NCI-H748 treated with DMSO at 0.1 percent for 48 hours (cell line): Measurements from ENCODE around the gene ZFP36L1.

Experiments
- DNase-seq: peaks from one replicate; lab custom pipeline; 2025; lab: John Stamatoyannopoulos, UW

ZFP36L1 gene

DNA sequence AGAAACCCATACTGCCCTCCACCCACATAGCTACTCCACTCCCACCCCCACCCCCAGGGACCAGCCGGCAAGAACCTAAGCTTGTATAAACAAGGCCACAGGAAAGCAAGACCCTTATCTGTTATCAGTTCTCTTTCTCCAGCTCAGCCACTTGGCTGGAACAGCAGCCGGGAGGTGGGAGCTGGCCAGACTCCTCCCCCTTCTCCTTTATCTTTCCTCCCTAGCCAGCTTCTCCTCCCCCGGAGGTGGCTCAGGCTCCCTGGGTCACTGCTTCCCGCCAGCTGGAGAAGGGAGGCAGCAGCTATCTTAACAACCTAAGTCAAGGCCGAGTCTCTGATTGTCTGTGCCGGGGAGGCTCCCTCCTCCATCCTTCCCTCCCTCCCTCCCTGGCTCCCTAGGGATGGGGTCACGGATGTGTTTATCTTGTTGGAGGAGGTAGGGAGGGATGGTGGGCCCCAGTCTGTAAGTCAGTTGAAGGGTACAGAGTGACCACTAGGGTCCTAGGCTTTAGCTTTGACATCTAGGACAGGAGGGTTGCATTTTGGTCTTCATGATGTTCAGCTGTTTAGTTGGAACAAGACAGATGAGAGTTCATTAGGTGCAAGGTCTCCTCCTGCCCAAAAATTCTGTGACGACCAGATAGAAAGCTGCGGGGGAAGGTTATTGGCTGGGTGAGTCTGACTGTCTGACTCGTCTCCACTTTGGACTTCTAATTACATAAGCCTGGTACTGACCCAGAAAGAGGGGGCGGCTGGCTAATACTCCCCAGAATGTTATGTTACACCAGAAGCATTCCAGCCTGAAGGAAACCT, 29.7 kb downstream of the ZFP36L1 start:
- DNase-seq: no peak

DNA sequence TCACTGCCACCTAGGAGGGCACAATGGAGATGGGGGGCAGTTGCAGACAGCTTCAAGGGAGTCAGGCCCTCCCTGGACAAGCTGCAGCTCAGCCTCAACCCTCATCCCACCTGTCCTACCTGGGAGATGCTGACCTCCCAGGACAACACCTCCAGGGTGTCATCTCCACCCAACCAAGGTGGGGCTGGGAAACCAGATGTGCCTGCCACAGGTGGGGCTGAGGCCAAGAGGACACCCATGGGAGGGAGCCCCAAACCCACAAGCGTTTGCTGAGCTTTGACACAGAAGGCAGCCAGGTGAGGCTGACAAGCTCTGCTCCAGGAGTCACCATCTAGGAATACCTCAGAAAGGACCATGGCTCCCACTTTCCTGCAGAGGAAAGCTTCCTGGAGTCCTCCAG, 31.5 kb downstream of the ZFP36L1 start:
- no peak for DNase-seq

DNA sequence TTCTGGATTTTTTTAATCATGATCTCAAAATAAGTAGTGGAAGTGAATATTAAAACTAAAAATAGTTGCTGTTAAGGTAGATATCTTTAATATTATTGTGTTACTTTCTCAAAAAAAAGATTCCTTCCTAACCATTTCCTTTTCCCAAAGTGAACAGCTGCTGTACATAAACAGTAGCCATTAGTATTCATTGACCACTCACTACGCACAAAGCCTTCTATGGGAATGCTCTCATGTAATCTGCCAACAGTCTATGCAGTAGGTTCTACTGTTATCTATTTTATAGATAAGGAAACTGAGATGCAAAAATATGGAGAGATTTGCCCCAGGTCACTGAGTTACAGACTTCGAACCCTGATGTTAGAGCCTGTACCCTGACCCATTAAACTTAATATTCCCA, 32.1 kb downstream of the ZFP36L1 start:
- DNase-seq: no peak

DNA sequence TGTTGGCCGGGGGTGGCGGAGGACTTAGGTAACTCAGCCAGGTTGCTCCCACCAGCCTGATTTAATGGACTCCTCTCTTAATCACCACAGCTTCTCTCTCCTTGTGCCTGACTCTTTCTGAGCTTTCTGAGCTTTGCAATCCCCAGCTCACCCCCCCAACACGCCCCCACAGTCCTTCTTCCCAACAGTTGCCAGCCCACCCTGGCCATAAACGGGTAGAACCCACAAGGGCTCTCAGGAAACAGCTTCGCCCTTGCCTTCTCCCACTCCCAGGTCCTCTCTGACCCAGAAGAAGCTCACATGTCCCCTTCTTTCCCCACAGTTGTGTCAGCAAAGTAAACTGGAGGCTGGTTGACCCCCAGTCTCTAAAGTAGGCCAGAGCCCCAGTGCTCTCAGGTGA, 32.9 kb downstream of the ZFP36L1 start:
- DNase-seq: no peak

DNA sequence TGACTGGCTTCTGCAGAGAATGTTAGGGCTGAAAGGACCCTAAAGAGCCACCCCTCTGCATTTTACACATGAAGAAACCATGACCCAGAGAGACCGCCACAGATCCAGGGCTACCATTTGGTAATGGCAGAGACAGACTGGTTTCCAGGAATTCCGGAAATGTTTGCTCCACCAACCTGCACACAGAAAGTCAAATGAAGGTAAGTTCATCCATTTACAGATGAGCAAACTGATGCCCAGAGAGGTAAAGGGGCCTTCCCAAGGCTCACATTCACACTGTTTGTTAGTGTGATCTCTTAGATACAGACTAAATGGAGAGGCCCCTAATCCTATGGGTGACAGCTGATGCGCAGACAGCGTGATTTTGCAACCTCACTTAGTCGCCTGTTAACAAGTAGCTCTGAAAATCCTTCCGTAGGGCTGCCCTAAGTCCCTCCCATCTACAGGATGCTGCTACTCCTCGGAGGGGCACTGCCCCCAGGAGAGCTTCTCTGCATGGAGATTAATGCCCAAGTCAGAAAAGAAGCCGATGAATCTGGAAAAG, 33.8 kb downstream of the ZFP36L1 start:
- DNase-seq: no peak

DNA sequence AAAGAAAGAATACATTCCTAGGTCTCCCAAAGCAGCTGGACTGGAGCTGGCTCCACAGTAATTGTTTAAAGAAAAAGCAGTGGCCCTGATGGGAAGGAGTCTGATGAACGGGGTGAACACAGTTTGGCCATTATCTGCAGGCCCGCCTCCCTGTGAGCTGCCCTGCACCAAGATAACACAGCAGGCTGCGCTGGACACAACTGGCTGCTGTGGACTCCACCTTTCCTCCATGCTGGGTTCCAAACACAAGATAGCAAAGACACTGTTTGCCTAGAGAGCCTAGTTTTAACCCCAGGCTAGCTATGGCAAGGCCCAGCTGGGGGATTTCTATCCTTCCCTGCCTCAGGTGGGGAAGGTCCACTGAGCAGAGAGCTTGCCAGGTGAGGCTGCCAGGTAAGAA, 34.6 kb downstream of the ZFP36L1 start:
- no peak for DNase-seq

DNA sequence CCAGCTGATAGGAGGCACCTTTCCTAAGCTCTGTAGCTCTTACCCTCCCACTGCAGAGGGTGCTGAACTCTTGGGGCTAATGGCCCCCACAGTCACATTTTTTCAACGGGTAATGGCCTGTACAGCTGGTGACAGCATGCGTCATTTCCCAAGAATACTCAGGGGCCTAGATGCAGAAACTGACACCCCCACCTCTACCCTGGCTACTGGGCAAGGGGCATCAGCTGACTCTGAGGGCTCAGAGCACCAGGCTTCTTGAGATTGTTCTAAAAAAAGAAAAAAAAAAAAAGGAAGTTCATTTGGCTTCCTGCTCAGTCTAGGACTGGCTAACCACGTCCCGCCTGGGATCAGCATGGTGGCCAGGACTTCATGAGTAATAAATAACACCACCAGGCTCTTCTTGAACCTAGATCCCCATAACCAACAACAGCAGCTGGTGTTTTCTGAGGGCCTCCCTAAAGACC, 35.2 kb downstream of the ZFP36L1 start:
- DNase-seq: no peak

DNA sequence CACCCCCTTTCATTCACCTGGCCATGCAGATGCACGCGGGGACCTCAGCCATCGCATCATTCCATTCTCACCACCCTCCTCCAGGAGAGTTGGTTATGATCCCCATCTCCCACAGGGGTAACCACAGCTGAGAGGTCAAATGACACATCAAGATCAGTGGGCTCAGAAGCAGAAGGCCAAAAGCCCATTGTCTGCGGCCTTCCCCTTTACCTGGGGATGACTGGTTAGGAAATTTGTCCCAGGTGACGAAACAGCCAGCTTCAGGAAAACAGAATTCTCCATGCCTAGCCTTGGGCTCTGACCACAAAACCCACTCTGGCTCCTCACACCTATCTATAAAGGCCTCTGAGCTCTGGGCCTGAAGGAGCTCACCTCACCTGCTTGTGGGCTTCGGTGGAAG, 36.1 kb downstream of the ZFP36L1 start:
- DNase-seq: no peak

DNA sequence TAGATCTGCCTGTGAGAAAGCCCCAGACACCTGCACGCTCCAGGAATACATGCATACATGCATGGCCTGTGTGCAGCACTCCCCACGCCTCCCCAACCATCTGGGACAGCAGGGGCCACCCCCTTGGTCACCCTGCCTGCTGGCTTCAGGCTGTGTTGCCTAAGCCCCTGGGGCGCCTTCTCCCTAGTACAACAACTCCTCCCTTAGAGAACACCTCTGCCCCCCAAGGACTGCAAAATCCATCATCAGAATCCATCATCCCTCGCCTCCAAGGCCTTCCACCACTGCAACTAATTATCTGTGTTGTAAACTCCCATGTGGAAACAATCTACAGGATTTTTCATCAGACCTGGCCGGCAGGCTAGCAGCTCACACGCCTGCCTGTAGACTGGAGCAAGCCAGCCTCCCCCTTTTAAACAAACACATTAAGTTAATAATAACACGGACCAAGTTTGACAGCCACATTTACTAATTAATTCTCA, 36.8 kb downstream of the ZFP36L1 start:
- DNase-seq: no peak

DNA sequence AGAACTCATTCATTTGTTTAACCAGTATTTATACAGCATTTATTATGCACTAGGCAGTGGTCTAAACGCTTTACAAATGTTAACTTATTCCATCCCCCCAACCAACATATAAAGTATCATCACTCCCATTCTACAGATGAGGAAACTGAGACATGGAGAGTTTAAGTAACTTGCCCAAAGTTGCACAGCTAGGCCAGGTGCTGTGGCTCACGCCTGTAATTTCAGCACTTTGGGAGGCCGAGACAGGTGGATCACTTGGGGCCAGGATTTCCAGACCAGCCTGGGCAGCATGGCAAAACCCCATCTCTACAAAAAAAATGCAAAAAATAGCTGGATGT, 37.9 kb downstream of the ZFP36L1 start:
- no peak for DNase-seq

DNA sequence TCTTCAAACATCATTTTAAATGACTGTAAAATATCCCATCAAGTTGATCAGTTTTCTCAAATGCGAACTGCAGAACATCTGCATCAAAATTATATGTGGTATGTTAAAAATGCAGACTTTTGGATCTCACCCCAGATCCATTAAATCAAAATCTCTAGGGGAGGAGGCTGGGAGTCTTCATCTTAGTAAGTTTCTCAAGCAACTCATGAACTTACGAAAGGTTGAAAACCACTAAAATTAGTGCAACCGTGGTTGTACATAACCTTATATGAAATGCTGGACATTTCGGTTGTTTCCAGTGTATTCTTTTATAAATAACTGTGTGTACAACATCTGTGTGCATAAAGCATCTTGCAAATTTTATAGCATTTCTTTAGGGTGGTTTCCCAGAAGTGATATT, 39.2 kb downstream of the ZFP36L1 start:
- no peak for DNase-seq

DNA sequence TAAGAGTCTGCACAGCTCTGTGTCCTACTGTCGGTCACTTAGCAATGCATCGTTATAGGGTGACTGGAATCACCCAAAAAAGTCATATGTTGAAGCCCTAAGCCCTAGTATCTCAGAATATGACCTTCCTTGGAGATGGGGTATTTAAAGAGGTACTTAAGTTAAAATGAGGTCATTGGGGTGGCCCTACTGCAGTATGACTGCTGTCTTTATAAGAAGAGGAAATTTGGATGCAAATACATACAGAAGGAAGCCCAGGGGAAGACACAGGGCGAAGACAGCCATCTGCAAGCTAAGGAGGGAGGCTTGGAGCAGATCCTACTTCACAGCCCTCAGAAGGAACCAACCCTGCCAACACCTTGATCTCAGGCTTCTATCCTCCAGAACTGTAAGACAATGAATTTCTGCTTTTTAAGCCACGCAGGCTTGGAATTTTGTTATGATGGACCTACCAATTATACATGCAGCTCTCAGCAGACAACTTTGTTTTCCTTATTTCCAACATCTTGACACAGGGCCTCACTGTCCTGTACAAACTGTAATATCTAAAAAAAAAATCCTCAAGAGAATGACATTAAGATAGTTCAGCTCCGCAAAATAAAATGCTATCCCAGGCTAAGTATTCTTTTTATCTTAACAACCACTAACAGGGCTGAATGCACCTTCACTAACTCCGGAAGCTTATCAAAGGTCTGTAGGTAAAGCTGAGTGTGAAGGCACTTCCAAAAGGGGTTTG, 40.4 kb downstream of the ZFP36L1 start:
- DNase-seq: no peak

DNA sequence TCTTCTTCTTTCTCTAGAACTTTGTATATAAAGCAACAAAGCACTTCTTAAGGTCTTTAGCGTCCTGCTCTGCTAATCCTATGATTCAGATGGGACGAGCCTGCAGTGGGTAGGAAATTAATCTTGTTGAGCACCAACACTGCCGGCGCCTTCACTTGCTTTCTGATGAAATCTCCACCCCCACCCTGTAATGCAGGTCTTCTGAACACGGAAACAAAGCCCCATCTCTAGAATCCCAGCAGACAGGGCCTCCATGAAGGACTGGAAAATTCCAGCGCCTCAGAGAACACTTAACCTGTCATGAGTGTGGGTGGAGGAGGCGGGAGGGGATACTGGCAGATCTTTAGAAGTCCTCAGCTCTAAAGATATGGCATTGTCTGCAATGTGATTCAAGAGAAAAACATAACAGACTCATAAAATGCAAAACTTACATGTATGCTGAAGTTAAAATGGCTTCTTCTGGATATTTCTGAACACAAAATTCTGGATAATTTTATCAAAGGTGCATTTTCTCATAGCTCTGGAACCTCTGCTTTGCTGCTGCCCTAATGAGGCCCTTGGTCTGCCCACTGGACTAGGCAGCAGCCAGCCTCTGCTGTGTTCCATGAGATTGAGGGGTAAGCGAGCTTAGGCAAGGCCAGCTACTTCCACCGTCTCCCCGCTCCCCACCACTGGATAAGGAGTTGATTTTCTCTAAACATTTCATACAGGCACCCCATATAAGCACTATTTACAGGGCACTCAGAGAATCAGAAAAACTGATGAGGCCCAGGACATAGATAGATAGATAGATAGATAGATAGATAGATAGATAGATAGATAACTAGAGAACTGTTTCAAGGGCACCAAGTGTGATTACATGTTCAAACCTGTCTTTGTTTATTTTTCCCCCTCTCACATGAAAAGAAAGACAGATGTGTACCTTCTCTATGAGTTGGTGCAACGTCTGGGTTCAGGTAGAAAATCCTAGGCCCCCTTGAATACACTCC, 43.1 kb downstream of the ZFP36L1 start:
- no peak for DNase-seq

DNA sequence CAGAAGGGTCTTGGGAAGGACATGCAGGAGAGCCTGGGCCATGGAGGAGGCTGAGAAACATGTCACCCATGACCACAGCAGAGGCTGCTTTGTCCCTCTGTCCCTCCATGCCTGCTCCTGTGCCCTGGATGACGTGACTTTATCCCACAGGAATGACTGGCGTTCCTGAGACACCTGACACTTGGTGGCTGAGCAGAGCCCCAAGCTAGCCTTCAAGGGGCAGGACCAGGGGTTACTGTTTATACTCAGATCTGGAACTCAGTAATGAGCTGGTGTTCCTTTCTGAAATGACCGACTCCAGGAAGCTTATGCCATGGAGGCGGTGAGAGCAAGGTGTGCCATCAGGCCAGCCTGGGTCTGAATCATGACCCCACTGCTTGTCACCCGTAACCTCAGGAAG, 44.2 kb downstream of the ZFP36L1 start:
- no peak for DNase-seq

DNA sequence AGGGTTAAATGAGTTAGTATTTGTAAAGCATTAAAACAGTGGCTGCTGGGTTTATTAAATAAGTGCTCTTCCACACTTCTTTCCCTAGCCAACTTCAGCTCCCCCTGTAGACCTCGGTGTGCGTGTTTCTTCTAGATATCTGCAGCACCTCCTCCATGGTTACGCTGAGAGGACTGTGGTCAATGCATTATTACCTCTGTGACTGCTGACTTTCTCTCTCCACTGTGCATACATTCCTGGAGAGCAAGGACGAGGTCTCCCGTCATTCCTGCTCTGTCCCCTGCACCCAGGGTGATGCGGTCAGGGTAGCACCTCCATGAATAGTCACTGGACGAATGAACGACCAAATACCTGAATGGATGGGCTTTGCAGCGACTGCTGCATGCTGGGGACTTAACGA, 44.6 kb downstream of the ZFP36L1 start:
- no peak for DNase-seq

DNA sequence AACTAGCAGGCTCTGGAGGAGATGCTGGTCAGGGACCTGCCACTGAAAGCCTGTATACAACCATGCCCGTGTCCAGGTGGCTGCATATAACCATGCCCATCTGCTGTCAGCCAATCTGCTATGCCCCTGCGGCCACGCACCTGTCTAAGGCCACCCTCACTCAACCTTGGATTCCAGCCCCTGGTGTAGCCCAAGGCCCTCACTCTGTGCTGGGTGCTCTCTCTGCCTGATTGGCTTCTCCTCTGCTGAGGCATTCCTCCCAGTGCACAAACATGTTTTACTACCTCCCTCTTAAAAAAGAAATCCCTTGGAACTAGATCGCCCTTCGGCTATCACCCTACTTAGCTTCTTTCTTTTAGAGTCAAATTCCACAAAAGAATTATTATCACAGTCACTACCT, 45.5 kb downstream of the ZFP36L1 start:
- no peak for DNase-seq

DNA sequence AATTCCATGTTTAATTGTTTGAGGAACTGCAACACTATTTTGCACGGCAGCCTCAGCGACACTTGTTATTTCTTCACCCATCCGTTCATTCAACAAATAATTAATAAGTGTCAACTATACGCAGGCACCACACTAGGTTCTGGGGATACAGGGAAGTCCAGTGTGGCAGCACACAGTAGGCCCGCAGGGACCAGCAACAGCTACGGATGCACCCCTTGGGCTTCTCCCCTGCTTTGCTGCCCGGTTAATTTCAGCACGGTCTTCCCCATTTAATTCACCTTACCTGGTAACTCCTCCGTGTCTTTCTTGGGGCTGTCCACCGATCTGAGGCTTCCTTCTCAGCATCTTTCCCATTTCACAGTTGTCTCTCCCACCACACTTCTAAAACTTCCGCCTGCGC, 48.3 kb downstream of the ZFP36L1 start:
- no peak for DNase-seq

DNA sequence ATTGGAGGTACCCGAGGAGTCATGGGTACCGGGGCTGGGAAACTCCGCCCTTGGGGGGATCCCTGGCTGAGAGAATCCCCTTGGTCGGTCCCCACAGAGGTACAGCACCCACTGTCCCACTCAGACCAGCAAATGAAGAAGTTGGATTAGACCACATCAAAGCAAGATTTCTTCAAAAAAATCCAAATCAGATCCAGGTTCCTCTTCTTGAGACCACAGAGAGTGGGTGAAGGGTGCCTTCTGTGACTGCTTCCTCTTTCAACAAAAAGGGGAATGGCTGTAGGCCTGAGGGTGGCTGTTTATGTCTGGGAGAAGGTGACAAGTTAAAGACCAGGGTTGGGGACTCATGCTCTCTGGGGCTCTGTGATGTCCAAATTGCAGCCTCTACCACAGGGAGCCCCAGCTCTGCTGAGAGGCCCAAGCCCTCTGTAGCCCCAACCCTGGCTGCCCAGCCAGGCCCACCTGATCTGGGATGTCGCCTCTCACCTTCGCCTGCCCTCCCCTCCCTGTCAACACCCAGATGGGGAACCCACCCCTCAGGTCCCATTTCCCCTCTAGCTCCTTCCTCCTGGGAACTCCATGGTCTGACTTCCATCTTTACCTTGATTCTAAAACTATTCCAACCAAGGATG, 50.9 kb downstream of the ZFP36L1 start:
- DNase-seq: no peak

DNA sequence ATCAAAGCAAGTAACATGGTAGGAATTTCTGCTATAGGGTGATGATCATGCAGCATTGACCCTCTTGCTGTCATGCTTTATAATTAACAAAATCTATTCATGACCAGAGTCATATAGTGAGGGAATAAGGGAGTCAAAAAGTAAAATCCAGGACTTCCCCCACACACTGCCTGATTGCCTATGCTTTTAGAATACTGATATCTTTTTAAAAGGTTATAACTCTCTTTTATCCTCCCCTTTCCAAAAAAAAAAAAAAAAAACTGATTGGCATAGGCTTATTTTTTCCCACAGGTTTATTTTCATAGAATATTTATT, 51.4 kb downstream of the ZFP36L1 start:
- DNase-seq: no peak

DNA sequence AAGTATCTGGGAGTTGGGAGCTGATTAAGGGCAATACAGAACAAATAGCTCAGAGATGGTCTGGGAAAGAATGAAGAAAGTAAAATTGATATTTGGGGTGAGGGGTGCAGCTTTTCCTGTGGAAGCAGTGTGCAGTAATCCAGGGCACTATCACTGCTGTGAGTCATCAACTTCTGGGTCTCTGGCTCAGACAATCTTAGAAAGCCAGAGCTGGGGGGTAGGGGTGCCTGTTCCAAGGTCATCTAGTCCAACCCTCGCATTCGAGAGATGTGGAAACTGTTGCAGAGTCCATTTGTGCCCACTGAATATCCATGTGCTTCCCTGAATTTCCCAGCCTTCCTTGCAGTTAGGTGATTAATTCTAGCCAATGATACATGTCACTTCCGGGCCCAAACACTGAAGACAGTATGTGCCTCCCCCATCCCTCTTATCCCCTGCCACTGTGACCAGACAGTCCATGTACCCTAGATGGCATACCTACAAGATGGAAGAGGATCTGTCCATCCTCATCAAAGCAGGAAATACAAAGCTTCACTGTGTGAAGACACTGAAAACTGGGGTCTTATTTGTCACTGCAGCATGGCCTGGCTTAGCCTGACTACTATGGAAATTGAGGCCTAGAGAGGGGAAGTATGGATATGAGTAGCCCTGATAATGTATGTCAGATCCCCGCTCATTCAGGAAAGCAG, 51.9 kb downstream of the ZFP36L1 start:
- DNase-seq: no peak

DNA sequence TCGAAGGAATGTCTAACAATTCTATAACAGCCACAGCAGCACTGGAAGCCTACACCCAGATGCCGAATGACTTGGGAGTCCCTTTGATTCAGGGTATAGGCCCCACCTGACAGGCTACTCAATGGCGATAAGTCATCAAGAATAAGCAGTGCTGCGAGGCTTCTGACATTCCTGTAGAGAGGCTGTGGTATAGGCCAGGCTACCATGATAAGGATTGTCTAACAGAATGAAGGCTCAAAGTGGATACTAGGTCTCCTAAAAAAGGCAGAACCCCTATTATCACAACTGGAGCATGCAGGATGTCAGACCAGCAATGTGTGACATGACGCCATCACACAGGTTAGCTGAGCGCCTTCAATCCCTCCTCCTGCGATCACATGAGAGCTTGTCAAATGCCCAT, 53.2 kb downstream of the ZFP36L1 start:
- no peak for DNase-seq
